ENCODE data around the gene SCYGR3.

DNA sequence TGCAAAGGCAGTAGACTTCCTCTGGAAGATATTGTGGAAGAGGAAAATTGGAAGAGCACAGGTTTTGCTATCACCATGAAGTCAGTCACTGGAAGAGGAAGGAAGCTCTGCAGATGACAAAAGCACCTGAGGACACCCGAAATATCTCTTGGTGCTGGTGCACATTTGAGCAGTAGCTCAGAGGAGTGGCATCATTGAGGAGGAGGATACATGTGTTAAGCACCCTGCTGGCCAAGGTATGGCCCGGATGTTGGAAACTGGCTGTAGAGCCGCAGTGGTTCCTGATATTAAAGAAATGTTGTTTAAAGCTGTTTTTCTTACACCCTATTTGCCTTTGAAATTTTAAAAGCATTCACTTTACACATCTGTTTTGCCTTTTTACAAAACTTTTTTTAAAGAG lies 48.6 kb downstream of the SCYGR3 start:
- TF ChIP-seq, protein P1, sequence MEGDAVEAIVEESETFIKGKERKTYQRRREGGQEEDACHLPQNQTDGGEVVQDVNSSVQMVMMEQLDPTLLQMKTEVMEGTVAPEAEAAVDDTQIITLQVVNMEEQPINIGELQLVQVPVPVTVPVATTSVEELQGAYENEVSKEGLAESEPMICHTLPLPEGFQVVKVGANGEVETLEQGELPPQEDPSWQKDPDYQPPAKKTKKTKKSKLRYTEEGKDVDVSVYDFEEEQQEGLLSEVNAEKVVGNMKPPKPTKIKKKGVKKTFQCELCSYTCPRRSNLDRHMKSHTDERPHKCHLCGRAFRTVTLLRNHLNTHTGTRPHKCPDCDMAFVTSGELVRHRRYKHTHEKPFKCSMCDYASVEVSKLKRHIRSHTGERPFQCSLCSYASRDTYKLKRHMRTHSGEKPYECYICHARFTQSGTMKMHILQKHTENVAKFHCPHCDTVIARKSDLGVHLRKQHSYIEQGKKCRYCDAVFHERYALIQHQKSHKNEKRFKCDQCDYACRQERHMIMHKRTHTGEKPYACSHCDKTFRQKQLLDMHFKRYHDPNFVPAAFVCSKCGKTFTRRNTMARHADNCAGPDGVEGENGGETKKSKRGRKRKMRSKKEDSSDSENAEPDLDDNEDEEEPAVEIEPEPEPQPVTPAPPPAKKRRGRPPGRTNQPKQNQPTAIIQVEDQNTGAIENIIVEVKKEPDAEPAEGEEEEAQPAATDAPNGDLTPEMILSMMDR (IDR thresholded peaks at IDR 0.05; ENCODE audit: poor library complexity, severe bottlenecking), result no peak
- no peak for TF ChIP-seq EP300 (conservative IDR thresholded peaks at IDR 0.05; ENCODE audit: poor library complexity, severe bottlenecking)
- TF ChIP-seq EZH2 (IDR thresholded peaks at IDR 0.05; ENCODE audit: borderline replicate concordance, insufficient read depth, low read length, poor library complexity, severe bottlenecking), result no peak
